GM12891 (cell line): ENCODE data around the gene NELFA.

Source experiments
- DNase-seq: peaks from one replicate; pipeline ENCODE4 v3.0.0; 2011; ENCODE audit warnings: low spot score; ENCODE audit not compliant: insufficient read length
- FAIRE-seq: peaks from 2 replicates; lab custom pipeline; 2011; peaks lifted over from hg19 to GRCh38; lab: Jason Lieb, UNC
- PAX5 ChIP-seq: IDR thresholded peaks from 2 replicates; pipeline ENCODE4 v1.6.1; 2011; ENCODE audit warnings: low read length, moderate library complexity, mild to moderate bottlenecking; ENCODE audit not compliant: insufficient read depth, severe bottlenecking
- POLR2A ChIP-seq: IDR thresholded peaks from 2 replicates; pipeline ENCODE4 v1.6.1; 2011; ENCODE audit warnings: low read depth, low read length, control low read depth
- POLR2AphosphoS5 ChIP-seq: IDR thresholded peaks from 2 replicates; pipeline ENCODE4 v1.6.1; 2011; ENCODE audit warnings: low read depth, low read length, control low read depth
- POU2F2 ChIP-seq: IDR thresholded peaks from 2 replicates; pipeline ENCODE4 v1.6.1; 2011; ENCODE audit warnings: low read depth, mild to moderate bottlenecking, control low read depth, low read length, moderate library complexity
- SPI1 ChIP-seq: IDR thresholded peaks from 2 replicates; pipeline ENCODE4 v1.6.1; 2011; ENCODE audit warnings: low read depth, low read length, control low read depth
- TAF1 ChIP-seq: IDR thresholded peaks from 2 replicates; pipeline ENCODE4 v1.6.1; 2011; ENCODE audit warnings: low read depth, low read length, control low read depth

NELFA gene

DNA sequence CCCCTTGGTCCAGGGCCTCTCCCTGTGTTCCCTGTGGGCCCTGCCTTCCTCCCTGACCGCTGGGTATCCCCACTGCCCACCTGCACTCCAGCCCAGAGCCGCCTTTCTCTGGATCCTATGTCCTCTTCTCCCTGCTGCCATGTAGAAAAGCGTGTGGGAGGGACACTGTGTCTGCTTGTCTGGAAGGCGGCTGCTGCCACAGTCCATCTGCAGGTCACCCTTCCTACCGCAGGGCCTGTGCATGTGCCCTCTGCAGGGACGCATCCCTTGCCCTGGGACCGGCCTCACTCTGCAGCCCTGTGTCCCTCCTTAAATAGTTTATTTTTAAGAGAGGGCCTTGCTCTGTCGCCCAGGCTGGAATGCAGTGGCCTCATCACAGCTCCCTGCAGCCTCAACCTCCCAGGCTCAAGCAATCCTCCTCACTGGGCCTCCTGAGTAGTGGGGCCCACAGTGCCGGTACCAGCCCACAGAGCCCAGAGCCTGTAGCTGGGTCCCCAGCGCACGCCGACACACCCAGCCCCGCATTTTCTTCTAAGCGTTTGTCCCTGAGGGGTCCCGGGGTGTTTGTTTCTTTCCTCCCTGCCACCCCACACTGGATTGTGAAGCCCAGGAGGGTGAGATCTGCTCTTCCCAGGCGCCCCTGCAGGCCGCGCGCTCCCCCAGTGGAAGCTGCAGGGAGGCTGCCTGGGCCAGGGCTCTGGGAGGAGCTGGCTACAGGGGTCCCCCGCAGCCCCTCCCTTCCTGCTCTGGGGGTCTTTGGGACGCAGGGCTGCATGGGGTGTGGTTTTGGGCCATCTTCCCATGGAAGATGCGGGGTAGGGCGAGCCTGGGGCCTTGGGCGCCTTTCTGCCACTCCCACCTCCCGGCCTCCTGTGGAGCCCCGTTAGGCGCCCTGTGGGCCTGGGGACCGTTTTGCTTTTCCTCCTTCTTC lies 37.5 kb upstream of the NELFA start:
- TF ChIP-seq TAF1 = no peak
- no peak for TF ChIP-seq SPI1
- no peak for TF ChIP-seq PAX5
- TF ChIP-seq POLR2AphosphoS5 = no peak
- no peak for TF ChIP-seq POLR2A
- no peak for TF ChIP-seq POU2F2
- FAIRE-seq = no peak
- DNase-seq = peak; percentile 25

- no peak for FAIRE-seq
- no peak for DNase-seq
- no peak for TF ChIP-seq POLR2A
- no peak for TF ChIP-seq PAX5
- TF ChIP-seq TAF1 = no peak
- no peak for TF ChIP-seq POU2F2
- TF ChIP-seq POLR2AphosphoS5 = no peak
- TF ChIP-seq SPI1 = no peak
Observed at GRCh38 chr4:2045518-2045951, 36.8 kb upstream of the NELFA start.

DNA sequence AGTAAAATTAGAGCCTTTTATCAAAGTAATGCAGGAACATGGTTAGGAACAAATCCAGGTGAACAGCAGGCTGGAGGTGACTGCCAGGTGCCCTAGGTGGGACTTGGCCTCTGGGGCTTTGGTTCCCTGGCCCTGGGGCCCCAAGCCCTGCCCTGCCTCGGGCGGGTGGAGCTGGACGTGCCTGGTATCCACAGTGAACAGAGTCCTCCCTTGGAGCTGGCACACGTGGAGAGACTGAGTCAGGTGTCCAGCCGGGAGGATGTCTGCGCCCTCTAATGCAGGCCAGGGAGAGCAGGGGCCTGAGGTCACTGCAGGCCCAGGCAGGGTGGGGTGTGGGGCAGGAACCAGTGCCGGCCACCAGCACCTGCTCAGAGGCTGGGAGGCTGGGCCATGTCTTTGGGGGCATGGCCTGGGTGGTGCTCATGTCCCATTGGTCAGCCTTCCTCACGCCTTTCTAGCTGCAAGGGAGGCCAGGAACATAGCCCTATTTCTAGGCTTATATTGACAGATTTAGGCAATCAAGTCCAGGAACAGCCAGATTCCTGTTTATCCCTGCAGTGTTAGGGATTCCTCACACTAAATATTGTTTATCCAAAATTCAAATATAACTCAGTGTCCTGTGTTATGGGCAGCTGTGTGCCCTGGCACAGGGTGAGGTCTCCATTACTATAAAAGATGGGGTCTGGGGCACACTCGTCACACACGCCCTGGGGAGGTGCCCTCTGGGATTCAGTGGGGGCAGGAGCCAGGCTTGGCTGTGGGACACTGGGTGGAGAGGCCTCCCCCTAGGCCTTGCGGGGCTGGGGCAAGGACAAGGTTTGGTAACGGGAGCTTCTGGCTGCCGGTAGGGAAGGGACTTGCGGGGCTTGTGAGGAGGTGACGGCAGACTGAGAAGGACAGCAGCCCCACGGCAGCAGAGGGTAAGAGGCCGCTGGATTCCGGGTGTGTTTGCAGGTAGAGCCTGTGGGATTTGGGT lies 36.1 kb upstream of the NELFA start:
- FAIRE-seq (no peak), DNase-seq (no peak)
- TF ChIP-seq SPI1 (no peak), POLR2A (no peak), POLR2AphosphoS5 (no peak), TAF1 (no peak), POU2F2 (no peak), PAX5 (no peak)

- DNase-seq (no peak), FAIRE-seq (no peak)
- TF ChIP-seq POLR2A = no peak
- no peak for TF ChIP-seq PAX5
- no peak for TF ChIP-seq TAF1
- TF ChIP-seq POLR2AphosphoS5 = no peak
- no peak for TF ChIP-seq SPI1
- no peak for TF ChIP-seq POU2F2
Observed at GRCh38 chr4:2044119-2044485, 35.3 kb upstream of the NELFA start.

- TF ChIP-seq POU2F2 (no peak), POLR2A (no peak), TAF1 (no peak), SPI1 (no peak), POLR2AphosphoS5 (no peak), PAX5 (no peak)
- no peak for DNase-seq
- FAIRE-seq = no peak
Observed at GRCh38 chr4:2043396-2044118, 34.8 kb upstream of the NELFA start.

DNA sequence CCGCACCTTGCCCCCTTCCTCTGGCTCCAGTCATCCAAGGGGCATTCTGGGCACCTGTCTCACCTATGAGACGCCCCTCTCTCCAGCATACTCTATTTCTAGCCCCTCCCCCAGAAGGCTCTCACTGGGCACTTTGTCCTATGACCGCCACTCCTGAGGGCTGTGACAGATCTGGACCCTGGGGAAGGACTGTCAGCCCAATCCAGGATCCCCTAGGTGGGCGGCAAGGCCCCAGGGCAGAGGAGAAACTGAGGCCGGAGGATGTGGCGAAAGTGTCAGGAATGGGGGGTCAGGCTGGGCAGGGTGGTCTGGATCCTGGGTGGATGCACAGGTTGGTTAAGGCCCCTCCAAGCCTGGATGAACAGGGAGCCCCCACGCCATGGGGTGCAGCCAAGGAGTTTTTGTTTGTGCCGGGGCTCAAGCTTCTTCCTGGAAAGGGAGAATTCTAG lies 34.2 kb upstream of the NELFA start:
- FAIRE-seq = no peak
- TF ChIP-seq PAX5 (no peak), TAF1 (no peak), POLR2AphosphoS5 (no peak), SPI1 (no peak), POU2F2 (no peak), POLR2A (no peak)
- DNase-seq = no peak

GRCh38 chr4:2042204-2042946 lies 33.6 kb upstream of the NELFA start:
- TF ChIP-seq POU2F2 (no peak), POLR2AphosphoS5 (no peak), POLR2A (no peak), SPI1 (no peak)
- DNase-seq (no peak), FAIRE-seq (no peak)

DNA sequence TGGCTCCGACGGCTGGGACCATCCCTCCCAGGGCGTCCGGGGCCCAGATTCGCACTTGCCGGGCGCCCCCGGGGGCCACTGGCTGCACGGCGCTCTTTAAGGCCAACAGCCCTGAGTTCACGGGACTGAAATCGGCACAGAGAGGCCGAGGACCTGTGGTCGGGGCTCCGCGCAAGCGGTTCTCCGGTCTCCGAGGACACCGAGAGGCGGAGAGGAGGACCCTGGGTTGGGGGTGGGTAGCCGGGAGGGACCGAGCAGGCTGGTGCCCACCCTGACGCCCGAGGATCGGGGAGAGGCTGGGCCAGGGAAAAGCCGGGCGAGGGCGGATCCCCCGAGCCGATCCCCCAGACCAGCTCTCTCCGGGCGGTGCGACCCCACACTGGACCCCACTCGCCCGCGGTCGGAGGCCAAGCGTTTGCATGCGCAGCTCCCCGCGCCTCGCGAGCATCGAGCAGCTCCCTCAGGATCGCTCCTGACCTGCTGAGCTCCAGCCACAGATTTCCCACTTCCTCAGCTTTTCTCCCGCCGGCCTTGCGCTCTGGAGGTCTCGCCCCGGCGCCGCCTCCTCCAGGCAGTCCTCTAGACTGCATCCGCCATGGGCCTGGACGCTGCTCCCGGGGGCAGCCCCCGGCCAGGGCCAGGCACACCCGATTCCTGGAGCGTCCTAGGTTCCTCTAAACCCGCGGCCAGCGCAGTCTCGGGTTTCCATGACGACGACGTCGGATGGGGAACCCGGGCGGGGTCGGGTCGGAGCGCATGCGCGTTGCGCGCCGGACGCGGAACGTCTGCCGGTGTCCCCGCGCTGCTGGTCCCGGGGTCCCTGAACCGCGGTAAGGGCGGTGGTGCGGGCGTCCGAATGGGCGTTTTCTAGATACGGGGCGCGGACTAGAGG lies 32.7 kb upstream of the NELFA start:
- TF ChIP-seq SPI1 (peak; percentile 9; the same call in 1 of the 2 replicates), TAF1 (no peak)

More for the DNA sequence above, 32.7 kb upstream of the NELFA start:
- FAIRE-seq = peak; percentile 96
- DNase-seq = peak; percentile 97
